Measurements from ENCODE around the gene LY6G5C. TPM values are rescaled to one million over a fixed set of nuclear protein-coding genes. Genes with fewer than 3 reads are reported as not detected.
A peak's percentile ranks its signal among the peaks of the same experiment; 100 is the strongest.

The LY6G5C gene
- total and polyA plus RNA-seq, 9 of the 15 experiments (the other 6 are each of a cell fraction or from before 2014, with no cell fraction given), result 0.10 to 0.67 (median 0.46) TPM; not detected in 4

DNA sequence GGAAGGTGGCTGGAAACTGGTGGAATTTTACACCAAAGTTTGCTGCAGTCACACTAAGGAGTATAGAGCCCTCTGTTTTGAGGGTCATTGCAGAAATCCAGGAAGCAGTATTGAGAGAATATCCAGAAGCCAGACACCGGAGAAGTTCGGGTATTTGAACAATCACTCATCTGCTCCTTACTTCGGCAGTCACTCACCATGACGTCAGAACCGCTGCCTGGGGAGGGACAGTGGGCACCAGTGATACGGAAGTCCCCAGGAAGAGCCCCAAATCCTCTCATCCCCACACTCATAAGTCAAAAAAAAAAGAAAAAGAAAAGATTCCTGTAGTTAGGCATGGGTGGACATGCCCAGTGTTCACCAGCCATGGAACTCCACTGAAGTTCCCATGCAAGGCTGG is 4.0 kb downstream of the LY6G5C start (continued):
- TF ChIP-seq ZNF699 (CRISPR knock-in tag; IDR thresholded peaks at IDR 0.05; ENCODE audit: insufficient replicate concordance) (no peak), ZNF408 (CRISPR knock-in tag; IDR thresholded peaks at IDR 0.05; ENCODE audit: low read depth) (no peak), ZNF212 (CRISPR knock-in tag; IDR thresholded peaks at IDR 0.05) (0 out of 2 replicates have a peak, but pooled peaks have one; percentile 27), ELF4 (CRISPR knock-in tag; IDR thresholded peaks at IDR 0.05) (0 out of 2 replicates have a peak, but pooled peaks have one; percentile 37), JUNB (CRISPR knock-in tag; conservative IDR thresholded peaks at IDR 0.05) (no peak; the same call in 1 of the 2 replicates), KAT8 (IDR thresholded peaks at IDR 0.05; ENCODE audit: low read depth) (no peak), RUNX1 (IDR thresholded peaks at IDR 0.05; ENCODE audit: low read depth) (no peak), ZNF146 (CRISPR knock-in tag; IDR thresholded peaks at IDR 0.05; ENCODE audit: unreplicated experiment) (no peak), PURB (CRISPR knock-in tag; IDR thresholded peaks at IDR 0.05; ENCODE audit: low read depth) (no peak), HIVEP1 (CRISPR knock-in tag; IDR thresholded peaks at IDR 0.05) (no peak), ZNF12 (CRISPR knock-in tag; IDR thresholded peaks at IDR 0.05) (no peak), XRCC4 (IDR thresholded peaks at IDR 0.05; ENCODE audit: extremely low read depth, insufficient read depth, insufficient read length) (no peak), ZNF282 (CRISPR knock-in tag; IDR thresholded peaks at IDR 0.05) (no peak), ZSCAN32 (CRISPR knock-in tag; IDR thresholded peaks at IDR 0.05) (0 out of 2 replicates have a peak, but pooled peaks have one; percentile 44), LCOR (CRISPR knock-in tag; IDR thresholded peaks at IDR 0.05) (no peak; the same call in 1 of the 2 replicates), SMARCA4 (IDR thresholded peaks at IDR 0.05) (peak; percentile 55; the same call in 1 of the 2 replicates), ETV1 (tag; conservative IDR thresholded peaks at IDR 0.05; ENCODE audit: low read depth) (no peak), ZNF639 (CRISPR knock-in tag; conservative IDR thresholded peaks at IDR 0.05 in 1 of 2, IDR thresholded peaks at IDR 0.05 in 1 of 2) (0 out of 4 replicates have a peak, but pooled peaks of 1 of the 2 experiments have one; percentile 40), ARID2 (IDR thresholded peaks at IDR 0.05) (0 out of 2 replicates have a peak, but pooled peaks have one; percentile 7), NR2C1 (IDR thresholded peaks at IDR 0.05) (no peak), NR2C1 (tag; IDR thresholded peaks at IDR 0.05) (no peak), HNRNPUL1 (IDR thresholded peaks at IDR 0.05; ENCODE audit: low read length) (no peak), ZBTB12 (CRISPR knock-in tag; IDR thresholded peaks at IDR 0.05) (peak; percentile 63; the same call in 1 of the 2 replicates), PHB2 (IDR thresholded peaks at IDR 0.05; ENCODE audit: low read depth) (no peak), ZNF740 (CRISPR knock-in tag; IDR thresholded peaks at IDR 0.05) (no peak), ZNF740 (tag; IDR thresholded peaks at IDR 0.05) (no peak), EWSR1 (IDR thresholded peaks at IDR 0.05; ENCODE audit: borderline replicate concordance, low read depth, partially characterized antibody) (no peak)
